Nephron (organoid): Measurements from ENCODE around the gene ABHD18.
"Not testable (repeated sequence)": the region's sequence is repeated elsewhere in the genome, so short reads cannot be mapped to it uniquely, and the experiment has no call there.

Experiments
- H3K27ac Mint-ChIP-seq, 3 experiments: 2 replicates each; pipeline ENCODE4 v1.8.0; 2020; ENCODE audit warnings: mixed read lengths in 3 of 3, mild to moderate bottlenecking in 2 of 3, moderate library complexity in 1 of 3
- H3K27me3 Mint-ChIP-seq: 2 replicates; pipeline ENCODE4 v1.8.0; 2021; ENCODE audit warnings: low read depth, mild to moderate bottlenecking, moderate library complexity, mixed read lengths
- H3K36me3 Mint-ChIP-seq: 2 replicates; pipeline ENCODE4 v1.8.0; 2020; ENCODE audit warnings: low read depth, mixed read lengths
- H3K4me1 Mint-ChIP-seq: 2 replicates; pipeline ENCODE4 v1.8.0; 2020; ENCODE audit warnings: mixed read lengths
- H3K4me3 Mint-ChIP-seq, 3 experiments: 2 replicates each; pipeline ENCODE4 v1.8.0; 2020; ENCODE audit warnings: mild to moderate bottlenecking in 3 of 3, mixed read lengths in 3 of 3, moderate library complexity in 2 of 3
- H3K9me3 Mint-ChIP-seq: 2 replicates; pipeline ENCODE4 v1.8.0; 2020; ENCODE audit warnings: mixed read lengths
- TF ChIP-seq, protein P1 (sequence below), 3 experiments: fragments of 200-600 bp; sonication (generic); IDR thresholded peaks; one replicate each; pipeline ENCODE4 v1.5.0; 2021; ENCODE audit warnings: antibody characterized with exemption in 3 of 3; ENCODE audit not compliant: unreplicated experiment in 3 of 3

The ABHD18 gene

DNA sequence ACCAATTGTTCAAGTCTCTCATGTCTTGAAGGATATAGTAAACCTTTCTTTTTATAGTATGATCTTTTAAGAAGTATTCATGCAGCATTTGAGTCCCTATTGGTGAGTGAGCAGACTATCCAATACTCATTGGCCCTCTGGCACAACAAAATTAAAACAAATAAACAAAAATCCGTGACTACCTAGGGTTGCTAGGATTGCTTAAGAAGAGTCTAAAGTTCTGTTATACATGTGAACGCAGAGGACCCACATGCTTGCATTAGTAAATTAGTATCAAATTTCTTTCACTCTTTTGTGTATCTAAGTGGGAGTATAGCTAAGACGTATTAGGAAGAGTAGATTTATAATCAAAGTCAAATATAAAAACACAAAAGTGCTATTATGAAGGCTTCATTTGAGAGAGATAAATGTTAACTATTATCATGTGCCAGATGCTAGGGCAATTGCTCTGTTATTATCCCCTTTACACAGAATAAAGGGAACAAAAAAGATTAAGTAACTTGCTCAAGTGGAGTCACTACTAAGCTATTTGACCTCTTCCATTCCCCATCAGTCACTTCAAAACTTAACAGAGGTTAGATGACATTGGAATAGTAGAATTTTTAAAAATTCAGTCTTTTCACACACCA is 66.7 kb downstream of the ABHD18 start:
- no peaks in the 10 kb centered on the region for H3K27me3 Mint-ChIP-seq

DNA sequence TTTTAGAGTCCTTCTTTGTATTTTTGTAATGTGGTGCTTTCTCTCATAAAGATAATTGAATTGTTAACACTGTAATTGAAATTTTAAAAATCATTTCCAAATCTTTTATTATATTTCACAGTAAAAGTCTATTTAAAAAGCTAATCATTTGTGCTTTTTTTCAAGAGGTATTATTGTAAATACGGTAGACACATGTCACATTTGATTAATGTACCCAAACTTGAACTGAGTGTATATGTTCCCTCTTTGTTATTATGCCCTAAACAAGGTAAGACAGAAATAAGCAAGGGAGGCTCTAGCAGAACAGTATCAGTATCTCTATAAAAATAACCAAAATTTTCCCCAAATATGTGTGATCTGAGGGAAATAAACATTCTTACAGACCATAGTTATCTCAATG is 74.4 kb downstream of the ABHD18 start:
- TF ChIP-seq, protein P1, sequence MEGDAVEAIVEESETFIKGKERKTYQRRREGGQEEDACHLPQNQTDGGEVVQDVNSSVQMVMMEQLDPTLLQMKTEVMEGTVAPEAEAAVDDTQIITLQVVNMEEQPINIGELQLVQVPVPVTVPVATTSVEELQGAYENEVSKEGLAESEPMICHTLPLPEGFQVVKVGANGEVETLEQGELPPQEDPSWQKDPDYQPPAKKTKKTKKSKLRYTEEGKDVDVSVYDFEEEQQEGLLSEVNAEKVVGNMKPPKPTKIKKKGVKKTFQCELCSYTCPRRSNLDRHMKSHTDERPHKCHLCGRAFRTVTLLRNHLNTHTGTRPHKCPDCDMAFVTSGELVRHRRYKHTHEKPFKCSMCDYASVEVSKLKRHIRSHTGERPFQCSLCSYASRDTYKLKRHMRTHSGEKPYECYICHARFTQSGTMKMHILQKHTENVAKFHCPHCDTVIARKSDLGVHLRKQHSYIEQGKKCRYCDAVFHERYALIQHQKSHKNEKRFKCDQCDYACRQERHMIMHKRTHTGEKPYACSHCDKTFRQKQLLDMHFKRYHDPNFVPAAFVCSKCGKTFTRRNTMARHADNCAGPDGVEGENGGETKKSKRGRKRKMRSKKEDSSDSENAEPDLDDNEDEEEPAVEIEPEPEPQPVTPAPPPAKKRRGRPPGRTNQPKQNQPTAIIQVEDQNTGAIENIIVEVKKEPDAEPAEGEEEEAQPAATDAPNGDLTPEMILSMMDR (IDR thresholded peaks at IDR 0.05; ENCODE audit: unreplicated experiment in 3 of 3): no peak
- H3K4me3 Mint-ChIP-seq: no peak overlapping the region
- no peak overlapping the region for H3K27ac Mint-ChIP-seq

More for the DNA sequence above, 66.7 kb downstream of the ABHD18 start:
- Mint-ChIP-seq H3K9me3 (no peaks in the 10 kb centered on the region), H3K4me1 (no peaks in the 10 kb centered on the region), H3K4me3 (no peak overlapping the region), H3K27ac (no peak overlapping the region), H3K36me3 (peaks cover 18% of the 10 kb centered on the region)
- TF ChIP-seq, protein P1 (IDR thresholded peaks at IDR 0.05; ENCODE audit: unreplicated experiment in 3 of 3): no peak

DNA sequence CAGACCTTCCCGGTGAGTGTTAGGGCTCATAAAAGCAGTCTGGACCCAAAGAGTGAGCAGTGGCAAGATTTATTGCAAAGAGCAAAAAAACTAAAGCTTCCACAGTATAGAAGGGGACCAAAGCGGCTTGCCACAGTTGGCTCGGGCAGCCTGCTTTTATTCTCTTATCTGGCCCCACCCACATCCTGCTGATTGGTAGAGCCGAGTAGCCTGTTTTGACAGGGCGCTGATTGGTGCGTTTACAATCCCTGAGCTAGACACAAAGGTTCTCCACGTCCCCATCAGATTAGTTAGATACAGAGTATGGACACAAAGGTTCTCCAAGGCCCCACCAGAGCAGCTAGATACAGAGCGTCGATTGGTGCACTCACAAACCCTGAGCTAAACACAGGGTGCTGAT is 81.8 kb downstream of the ABHD18 start:
- not testable (repeated sequence) for H3K27me3 Mint-ChIP-seq, H3K4me3 Mint-ChIP-seq, H3K27ac Mint-ChIP-seq, H3K36me3 Mint-ChIP-seq, H3K9me3 Mint-ChIP-seq, H3K4me1 Mint-ChIP-seq

More for the DNA sequence above, 74.4 kb downstream of the ABHD18 start:
- no peaks in the 10 kb centered on the region for H3K4me1 Mint-ChIP-seq
- no peaks in the 10 kb centered on the region for H3K9me3 Mint-ChIP-seq
- no peaks in the 10 kb centered on the region for H3K36me3 Mint-ChIP-seq
- no peaks in the 10 kb centered on the region for H3K27me3 Mint-ChIP-seq

DNA sequence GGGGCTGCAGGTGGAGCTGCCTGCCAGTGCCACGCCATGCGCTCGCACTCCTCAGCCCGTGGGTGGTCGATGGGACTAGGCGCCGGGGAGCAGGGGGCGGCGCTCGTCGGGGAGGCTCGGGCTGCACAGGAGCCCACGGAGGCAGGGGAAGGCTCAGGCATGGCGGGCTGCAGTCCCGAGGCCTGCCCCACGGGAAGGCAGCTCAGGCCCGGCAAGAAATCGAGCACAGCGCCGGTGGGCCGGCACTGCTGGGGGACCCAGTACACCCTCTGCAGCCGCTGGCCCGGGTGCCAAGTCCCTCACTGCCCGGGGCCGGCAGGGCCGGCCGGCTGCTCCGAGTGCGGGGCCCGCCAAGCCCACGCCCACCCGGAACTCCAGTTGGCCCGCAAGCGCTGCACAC is 82.3 kb downstream of the ABHD18 start:
- H3K4me1 Mint-ChIP-seq, H3K4me3 Mint-ChIP-seq, H3K9me3 Mint-ChIP-seq, H3K27me3 Mint-ChIP-seq, H3K36me3 Mint-ChIP-seq, H3K27ac Mint-ChIP-seq: not testable (repeated sequence)

DNA sequence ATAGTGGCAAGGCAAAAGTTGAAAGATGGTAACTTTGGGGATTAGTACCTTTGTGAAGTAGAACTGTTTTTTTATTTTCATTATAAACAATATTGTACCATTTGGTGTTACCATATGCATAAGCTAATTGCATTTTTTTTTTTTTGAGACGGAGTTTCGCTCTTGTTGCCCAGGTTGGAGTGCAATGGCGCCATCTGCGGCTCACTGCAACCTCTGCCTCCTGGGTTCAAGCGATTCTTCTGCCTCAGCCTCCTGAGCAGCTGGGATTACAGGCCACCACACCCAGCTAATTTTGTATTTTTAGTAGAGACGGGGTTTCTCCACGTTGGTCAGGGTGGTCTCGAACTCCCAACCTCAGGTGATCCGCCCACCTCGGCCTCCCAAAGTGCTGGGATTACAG is 86.0 kb downstream of the ABHD18 start:
- not testable (repeated sequence) for H3K4me1 Mint-ChIP-seq, H3K27ac Mint-ChIP-seq, H3K36me3 Mint-ChIP-seq, H3K27me3 Mint-ChIP-seq, H3K4me3 Mint-ChIP-seq, H3K9me3 Mint-ChIP-seq

DNA sequence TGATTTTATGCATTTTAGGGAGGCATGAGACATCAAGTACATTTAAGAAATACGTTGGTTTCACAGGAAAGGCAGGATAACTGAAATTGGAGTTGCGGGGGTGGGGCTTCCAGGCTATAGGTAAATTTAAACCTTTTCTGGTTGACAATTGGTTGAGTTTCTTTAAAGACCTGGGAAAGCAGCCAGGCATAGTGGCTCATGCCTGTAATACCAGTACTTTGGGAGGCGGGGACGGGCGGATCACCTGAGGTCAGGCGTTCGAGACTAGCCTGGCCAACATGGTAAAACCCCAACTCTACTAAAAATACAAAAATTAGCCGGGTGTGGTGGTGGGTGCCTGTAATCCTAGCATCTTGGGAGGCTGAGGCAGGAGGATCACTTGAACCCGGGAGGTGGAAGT is 89.7 kb downstream of the ABHD18 start:
- H3K4me1 Mint-ChIP-seq, H3K27ac Mint-ChIP-seq, H3K9me3 Mint-ChIP-seq, H3K36me3 Mint-ChIP-seq, H3K27me3 Mint-ChIP-seq, H3K4me3 Mint-ChIP-seq: not testable (repeated sequence)

DNA sequence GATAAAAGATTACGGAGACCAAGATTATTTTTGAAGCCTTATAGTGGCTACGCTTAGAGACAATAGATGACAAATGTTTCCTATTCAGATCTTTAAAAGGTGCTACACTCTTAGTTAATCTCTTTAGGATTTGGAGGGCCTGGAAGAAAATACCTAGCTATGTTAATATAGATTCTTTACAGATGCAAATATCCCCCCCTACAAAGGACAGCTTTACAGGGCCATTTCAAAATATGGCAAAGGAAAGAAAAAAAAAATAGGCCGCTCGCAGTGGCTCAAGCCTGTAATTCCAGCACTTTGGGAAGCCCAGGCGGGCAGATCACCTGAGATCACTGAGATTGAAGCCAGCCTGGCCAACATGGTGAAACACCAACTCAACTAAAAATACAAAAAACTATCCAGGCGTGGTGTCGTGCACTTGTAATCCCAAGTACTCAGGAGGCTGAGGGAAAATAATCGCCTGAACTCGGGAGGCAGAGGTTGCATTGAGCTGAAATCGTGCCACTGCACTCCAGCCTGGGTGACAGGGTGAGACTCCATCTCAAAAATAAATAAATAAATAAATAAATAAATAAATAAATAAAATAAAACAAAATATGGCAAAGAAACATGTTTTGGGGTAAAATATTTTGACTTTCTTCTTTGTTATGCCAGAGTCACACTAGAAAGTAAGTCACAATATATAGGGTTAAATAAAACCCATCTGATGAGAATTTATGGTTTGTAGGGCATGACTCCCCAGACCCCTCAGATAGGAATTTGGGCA is 90.4 kb downstream of the ABHD18 start:
- H3K27me3 Mint-ChIP-seq, H3K4me1 Mint-ChIP-seq, H3K27ac Mint-ChIP-seq, H3K4me3 Mint-ChIP-seq, H3K9me3 Mint-ChIP-seq, H3K36me3 Mint-ChIP-seq: not testable (repeated sequence)

DNA sequence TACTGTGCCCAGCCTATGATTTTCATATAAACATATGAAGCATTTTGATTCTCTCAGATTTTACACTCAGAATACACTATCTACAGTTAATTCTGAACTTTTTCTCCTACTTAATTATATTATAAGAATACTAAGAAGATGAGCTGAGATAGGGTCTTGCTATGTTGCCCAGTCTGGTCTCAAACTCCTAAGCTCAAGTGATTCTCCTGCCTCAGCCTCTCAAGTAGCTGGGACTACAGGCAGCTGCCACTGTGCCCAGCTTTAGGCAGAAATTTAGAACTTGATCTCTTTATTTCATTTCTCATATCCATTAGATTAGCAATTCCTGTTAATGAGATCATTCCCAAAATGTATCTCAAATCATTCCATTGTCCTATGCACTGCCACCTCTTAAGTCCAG is 91.2 kb downstream of the ABHD18 start:
- Mint-ChIP-seq H3K27ac (no peak overlapping the region), H3K27me3 (peaks cover 3% of the 10 kb centered on the region), H3K4me3 (no peak overlapping the region), H3K36me3 (no peaks in the 10 kb centered on the region), H3K4me1 (no peaks in the 10 kb centered on the region), H3K9me3 (no peaks in the 10 kb centered on the region)
- TF ChIP-seq, protein P1 (IDR thresholded peaks at IDR 0.05; ENCODE audit: unreplicated experiment in 3 of 3): no peak
